Measurements from ENCODE around the gene HIGD2A. TPM values are rescaled to one million over a fixed set of nuclear protein-coding genes. Genes with fewer than 3 reads are reported as not detected.

HIGD2A gene
- total and polyA plus RNA-seq, 2 donors (not counting 3 experiments of a cell fraction or from before 2014, with no cell fraction given) = 96.2 to 210 TPM

GRCh38 chr5:176384991-176385390, 3.6 kb upstream of the HIGD2A start:
- CTCF ChIA-PET = no interaction called here
- BruUV-seq (replicated peaks) = no TSS peak
- Histone ChIP-seq H3K36me3 (ENCODE audit: control insufficient read depth in 2 of 2, extremely low read depth in 1 of 2, insufficient read depth in 2 of 2, low read length in 2 of 2) (peaks cover 12 to 23% of the 10 kb centered on the region in 2 experiments), H3K4me1 (ENCODE audit: control insufficient read depth, extremely low read depth, insufficient read depth, low read length) (peaks cover 14% of the 10 kb centered on the region), H3K9me1 (replicated peaks; ENCODE audit: control insufficient read depth, extremely low read depth, insufficient read depth, low read length) (no peaks in the 10 kb centered on the region), H3K79me2 (ENCODE audit: control insufficient read depth, insufficient read depth, low read length) (peaks cover 34% of the 10 kb centered on the region), H4K20me1 (replicated peaks; ENCODE audit: control insufficient read depth, extremely low read depth, insufficient read depth, low read length) (no peaks in the 10 kb centered on the region), H3K27me3 (ENCODE audit: control insufficient read depth in 2 of 2, insufficient read depth in 2 of 2, low read length in 2 of 2) (no peaks in the 10 kb centered on the region), H3K27ac (ENCODE audit: insufficient read depth, low read depth, low read length) (no peak overlapping the region), H3K4me2 (ENCODE audit: insufficient read depth, low read length) (no peak overlapping the region), H2AFZ (ENCODE audit: low read depth, low read length) (no peak overlapping the region), H3K4me3 (replicated peaks in 1 of 3; ENCODE audit: insufficient read depth in 1 of 3, low read depth in 1 of 3, low read length in 3 of 3) (no peak overlapping the region), H3K9me3 (replicated peaks; ENCODE audit: control insufficient read depth, insufficient read depth, low read length) (no peaks in the 10 kb centered on the region), H3K9ac (replicated peaks; ENCODE audit: extremely low read depth, insufficient read depth, low read length) (no peak overlapping the region)
- POLR2A ChIA-PET = no interaction called here
- DNase-seq (ENCODE audit: low read depth, low spot score) = no peak
- dilution Hi-C loops (cut with MboI; ENCODE audit: extremely low pct_ligation_motif_present, low sequenced_read_pairs) = no loop called here
- TF ChIP-seq EZH2 (IDR thresholded peaks at IDR 0.05; ENCODE audit: borderline replicate concordance, low read depth, low read length, severe bottlenecking) (no peak), POLR2AphosphoS5 (IDR thresholded peaks at IDR 0.05; ENCODE audit: insufficient read depth, low read depth, low read length) (no peak), CTCF (IDR thresholded peaks at IDR 0.05; ENCODE audit: extremely low read depth in 1 of 2, insufficient read depth in 1 of 2, low read depth in 1 of 2, low read length in 2 of 2) (no peak), POLR2A (IDR thresholded peaks at IDR 0.05; ENCODE audit: low read depth, low read length) (no peak), FOS (IDR thresholded peaks at IDR 0.05; ENCODE audit: borderline replicate concordance, insufficient read depth, low read length) (no peak), GATA2 (IDR thresholded peaks at IDR 0.05; ENCODE audit: insufficient read depth, insufficient read length, low read depth, low read length) (no peak), MAX (IDR thresholded peaks at IDR 0.05; ENCODE audit: insufficient read depth, insufficient read length) (no peak), MYC (IDR thresholded peaks at IDR 0.05; ENCODE audit: low read depth, low read length) (no peak), JUN (IDR thresholded peaks at IDR 0.05; ENCODE audit: borderline replicate concordance, insufficient read depth, insufficient read length, low read depth) (no peak)
- intact Hi-C loops (cut with micrococcal nuclease) = loop anchor here (10.0 kb wide), 1 partner anchor 1210 kb away; the partner anchor contains the start of gene TMED9
- FAIRE-seq = no peak
